ENCODE measurements around the gene GPA33. TPM values are rescaled to one million over a fixed set of nuclear protein-coding genes. Genes with fewer than 3 reads are reported as not detected.

Gene GPA33
- polyA plus RNA-seq, 1 donor (not counting 4 experiments of a cell fraction or from before 2014, with no cell fraction given) = not detected

DNA sequence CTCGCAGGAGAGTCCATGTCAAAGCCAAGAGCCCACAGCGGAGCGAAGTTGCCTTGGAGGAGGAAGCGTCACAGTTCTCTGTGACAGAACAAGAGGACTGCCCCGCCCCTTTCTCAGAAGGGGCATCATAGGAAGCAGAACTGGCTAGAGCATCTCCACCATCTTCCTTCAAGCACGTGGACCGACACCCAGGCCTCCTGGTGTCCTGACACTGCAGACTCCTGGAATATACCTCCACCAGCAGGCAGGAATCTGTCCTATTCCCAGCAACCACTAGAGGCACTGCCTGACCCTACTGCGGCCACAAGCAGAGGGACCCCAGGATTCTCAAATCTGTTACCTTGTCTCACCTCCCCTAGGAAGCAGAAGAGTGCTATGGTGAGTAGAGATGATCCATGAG, 37.8 kb downstream of the GPA33 start:
- TF ChIP-seq CTCF (optimal IDR thresholded peaks at IDR 0.05 in 1 of 3, IDR thresholded peaks at IDR 0.05 in 1 of 3, conservative IDR thresholded peaks at IDR 0.05 in 1 of 3; ENCODE audit: extremely low read depth in 1 of 3, insufficient read depth in 2 of 3, low read length in 3 of 3) (peak; percentile 37 to 62 (median 61)), EZH2 (IDR thresholded peaks at IDR 0.05; ENCODE audit: low read length) (no peak)
- H3K9me1 ChIP-seq (ENCODE audit: control insufficient read depth, extremely low read depth, insufficient read depth, low read length) = no peaks in the 10 kb centered on the region
- H2AFZ ChIP-seq (ENCODE audit: control insufficient read depth, low read length) = no peak overlapping the region
- no peaks in the 10 kb centered on the region for H3K9me3 ChIP-seq (ENCODE audit: control insufficient read depth, low read depth, low read length)
- H4K20me1 ChIP-seq (ENCODE audit: control insufficient read depth, extremely low read depth, insufficient read depth, low read length) = no peaks in the 10 kb centered on the region
- H3K9ac ChIP-seq (ENCODE audit: control insufficient read depth, extremely low read depth, insufficient read depth, low read length) = no peak overlapping the region
- H3K79me2 ChIP-seq (ENCODE audit: control insufficient read depth, insufficient read depth, low read length) = no peaks in the 10 kb centered on the region
- H3K27ac ChIP-seq (ENCODE audit: control insufficient read depth, insufficient read depth, low read length) = no peak overlapping the region
- peaks cover 4% of the 10 kb centered on the region for H3K27me3 ChIP-seq (ENCODE audit: control insufficient read depth, extremely low read depth, insufficient read depth, low read length)
- H3K4me3 ChIP-seq (ENCODE audit: control insufficient read depth in 2 of 3, extremely low read depth in 1 of 3, insufficient read depth in 2 of 3, low read depth in 1 of 3, low read length in 3 of 3) = no peak overlapping the region
- H3K4me2 ChIP-seq (ENCODE audit: control insufficient read depth, extremely low read depth, insufficient read depth, low read depth, low read length) = no peak overlapping the region
- dilution Hi-C loops (cut with MboI; ENCODE audit: extremely low pct_ligation_motif_present, low sequenced_read_pairs) = loop anchor here (25.0 kb wide), 2 partner anchors 190 to 460 kb away; partner anchors contain the start of gene CD247
- H3K4me1 ChIP-seq (ENCODE audit: control insufficient read depth, extremely low read depth, insufficient read depth, low read length) = no peaks in the 10 kb centered on the region
- FAIRE-seq (no peak), DNase-seq (ENCODE audit: low read depth, low spot score) (no peak)
- no peaks in the 10 kb centered on the region for H3K36me3 ChIP-seq (ENCODE audit: control insufficient read depth in 2 of 2, extremely low read depth in 1 of 2, insufficient read depth in 2 of 2, low read length in 2 of 2)

- Histone ChIP-seq H3K4me2 (ENCODE audit: control insufficient read depth, extremely low read depth, insufficient read depth, low read depth, low read length) (no peak overlapping the region), H3K9ac (ENCODE audit: control insufficient read depth, extremely low read depth, insufficient read depth, low read length) (no peak overlapping the region), H3K9me3 (ENCODE audit: control insufficient read depth, low read depth, low read length) (no peaks in the 10 kb centered on the region), H3K27me3 (ENCODE audit: control insufficient read depth, extremely low read depth, insufficient read depth, low read length) (peaks cover 7% of the 10 kb centered on the region), H4K20me1 (ENCODE audit: control insufficient read depth, extremely low read depth, insufficient read depth, low read length) (no peaks in the 10 kb centered on the region), H3K36me3 (ENCODE audit: control insufficient read depth in 2 of 2, extremely low read depth in 1 of 2, insufficient read depth in 2 of 2, low read length in 2 of 2) (no peaks in the 10 kb centered on the region), H3K27ac (ENCODE audit: control insufficient read depth, insufficient read depth, low read length) (no peak overlapping the region), H3K9me1 (ENCODE audit: control insufficient read depth, extremely low read depth, insufficient read depth, low read length) (no peaks in the 10 kb centered on the region), H3K79me2 (ENCODE audit: control insufficient read depth, insufficient read depth, low read length) (no peaks in the 10 kb centered on the region), H3K4me1 (ENCODE audit: control insufficient read depth, extremely low read depth, insufficient read depth, low read length) (no peaks in the 10 kb centered on the region), H3K4me3 (ENCODE audit: control insufficient read depth in 2 of 3, extremely low read depth in 1 of 3, insufficient read depth in 2 of 3, low read depth in 1 of 3, low read length in 3 of 3) (no peak overlapping the region), H2AFZ (ENCODE audit: control insufficient read depth, low read length) (no peak overlapping the region)
- no peak for DNase-seq (ENCODE audit: low read depth, low spot score)
- dilution Hi-C loops (cut with MboI; ENCODE audit: extremely low pct_ligation_motif_present, low sequenced_read_pairs) = loop anchor here (25.0 kb wide), 2 partner anchors 190 to 460 kb away; partner anchors contain the start of gene CD247
- TF ChIP-seq CTCF (optimal IDR thresholded peaks at IDR 0.05 in 1 of 3, IDR thresholded peaks at IDR 0.05 in 1 of 3, conservative IDR thresholded peaks at IDR 0.05 in 1 of 3; ENCODE audit: extremely low read depth in 1 of 3, insufficient read depth in 2 of 3, low read length in 3 of 3) (no peak), EZH2 (IDR thresholded peaks at IDR 0.05; ENCODE audit: low read length) (no peak)
- no peak for FAIRE-seq
Observed at GRCh38 chr1:167051907-167052306, 38.3 kb downstream of the GPA33 start.

Data from keratinocyte (primary cell).